K562 (cell line): ENCODE data around the gene AP4E1. TPM values are rescaled to one million over a fixed set of nuclear protein-coding genes. Genes with fewer than 3 reads are reported as not detected.

Source experiments
- CEBPB ChIP-seq: fragments of 450-650 bp; IDR thresholded peaks from 2 replicates; pipeline ENCODE4 v1.6.1; 2016; ENCODE audit warnings: missing genetic modification characterization, missing compliant biosample characterization
- CHCHD3 ChIP-seq: fragments of 250-450 bp; sonication (Bioruptor Pico); IDR thresholded peaks from 2 replicates; pipeline ENCODE4 v2.1.2; 2022; ENCODE audit warnings: mild to moderate bottlenecking
- CSDE1 ChIP-seq, 2 experiments: fragments of 450-650 bp; IDR thresholded peaks; 2 replicates each; pipeline ENCODE4 v1.6.1; 2016; ENCODE audit warnings: mild to moderate bottlenecking in 1 of 2
- ERF ChIP-seq: fragments of 450-650 bp; formaldehyde crosslinking; IDR thresholded peaks from 2 replicates; pipeline ENCODE4 v1.4.0; 2020; ENCODE audit warnings: mild to moderate bottlenecking, mixed read lengths
- FIP1L1 ChIP-seq: fragments of 200-400 bp; formaldehyde crosslinking; IDR thresholded peaks from 2 replicates; pipeline ENCODE4 v1.6.1; 2018; ENCODE audit warnings: mild to moderate bottlenecking, low read depth, low read length; ENCODE audit not compliant: poor library complexity, severe bottlenecking
- KAT2B ChIP-seq: IDR thresholded peaks from one replicate; pipeline ENCODE4 v1.6.1; 2012; ENCODE audit warnings: low read depth, mild to moderate bottlenecking, control low read depth, inconsistent platforms, low read length, moderate library complexity
- KAT7 ChIP-seq: sonication (generic); formaldehyde crosslinking; IDR thresholded peaks from 2 replicates; pipeline ENCODE4 v1.8.0; 2022; ENCODE audit warnings: missing genetic modification reagents, mild to moderate bottlenecking, borderline replicate concordance
- MIER1 ChIP-seq: fragments of 450-650 bp; IDR thresholded peaks from 2 replicates; pipeline ENCODE4 v1.6.1; 2016; ENCODE audit warnings: antibody characterized with exemption, mild to moderate bottlenecking, low read depth
- MXI1 ChIP-seq: IDR thresholded peaks from 2 replicates; pipeline ENCODE4 v1.6.1; 2011; ENCODE audit warnings: low read depth, mild to moderate bottlenecking, improper control_type of control experiment, low read length
- PHB2 ChIP-seq: fragments of 450-650 bp; IDR thresholded peaks from 2 replicates; pipeline ENCODE4 v1.6.1; 2017; ENCODE audit warnings: low read depth
- RNF2 ChIP-seq: sonication (generic); IDR thresholded peaks from 2 replicates; pipeline ENCODE4 v1.6.1; 2016
- SMARCE1 ChIP-seq: fragments of 450-650 bp; IDR thresholded peaks from 2 replicates; pipeline ENCODE4 v1.7.1; 2016; ENCODE audit warnings: mild to moderate bottlenecking
- TGIF2 ChIP-seq: sonication (generic); formaldehyde crosslinking; IDR thresholded peaks from 2 replicates; pipeline ENCODE4 v1.8.1; 2022; ENCODE audit warnings: mild to moderate bottlenecking, missing genetic modification reagents, moderate library complexity
- TRIM24 ChIP-seq, 2 experiments: fragments of 450-650 bp; IDR thresholded peaks; 2 replicates each; pipeline ENCODE4 v1.6.1; 2016
- XRCC3 ChIP-seq: fragments of 450-650 bp; IDR thresholded peaks from 2 replicates; pipeline ENCODE4 v1.6.1; 2017; ENCODE audit warnings: mild to moderate bottlenecking, moderate library complexity
- ZNF140 ChIP-seq: fragments of 250-450 bp; sonication (Bioruptor Pico); IDR thresholded peaks from 2 replicates; pipeline ENCODE4 v1.8.0; 2021; ENCODE audit warnings: moderate library complexity, mild to moderate bottlenecking, inconsistent platforms
- ZNF146 ChIP-seq: IDR thresholded peaks from one replicate; pipeline ENCODE4 v1.6.1; 2018; ENCODE audit warnings: missing compliant biosample characterization; ENCODE audit not compliant: unreplicated experiment
- ZNF253 ChIP-seq: fragments of 250-450 bp; sonication (Bioruptor Pico); conservative IDR thresholded peaks from 2 replicates; pipeline ENCODE4 v1.6.1; 2021; ENCODE audit warnings: mild to moderate bottlenecking
- ZNF354B ChIP-seq: fragments of 250-450 bp; sonication (Bioruptor Pico); IDR thresholded peaks from 2 replicates; pipeline ENCODE4 v1.4.0; 2020
- ZNF766 ChIP-seq: fragments of 200-800 bp; sonication (Bioruptor generic); conservative IDR thresholded peaks from 2 replicates; pipeline ENCODE4 v1.6.1; 2016; ENCODE audit warnings: missing genetic modification characterization, missing compliant biosample characterization
- polyA plus RNA-seq, 8 experiments: library from polyadenylated mRNA; depleted of rRNA in 4 of 8; stranded (reverse) in 5 of 8; unstranded in 3 of 8; fragments of >200 nt; fragmentation: Nextera tagmentation in 2 of 8; fragmentation: Illumina TruSeq in 1 of 8; extraction: Ambion mirVana in 2 of 8; extraction: Trizol in 1 of 8; gene quantifications; 2 replicates each; pipeline versions ENCODE4 v1.2.1 to v1.2.3, GENCODE V29; 2011 to 2014; ENCODE audit warnings: inconsistent platforms in 1 of 8, missing spikeins in 1 of 8
- total RNA-seq, 7 experiments: library from RNA; depleted of rRNA in 6 of 7; stranded (reverse); fragments of >200 nt in 6 of 7; fragmentation: Illumina TruSeq in 2 of 7; extraction: Trizol in 2 of 7; gene quantifications; 2 replicates each; pipeline versions ENCODE4 v1.2.1 to v1.2.3, GENCODE V29; 2011 to 2021; ENCODE audit warnings: low replicate concordance in 1 of 7
- TF ChIP-seq, protein P1 (sequence below), 2 experiments: fragments of 250-450 bp in 1 of 2; fragments of 450-650 bp in 1 of 2; sonication (Bioruptor Pico) in 1 of 2; IDR thresholded peaks; 2 replicates each; pipeline versions ENCODE4 v1.6.1 to v1.8.0; 2016 to 2021; ENCODE audit warnings: mild to moderate bottlenecking in 2 of 2, moderate library complexity in 2 of 2, missing compliant biosample characterization in 1 of 2, missing genetic modification characterization in 1 of 2
- TF ChIP-seq, protein P2 (sequence below): fragments of 450-650 bp; IDR thresholded peaks from 2 replicates; pipeline ENCODE4 v1.6.1; 2016; ENCODE audit warnings: mild to moderate bottlenecking
- TF ChIP-seq, protein P3 (sequence below): IDR thresholded peaks from 2 replicates; pipeline ENCODE4 v1.6.1; 2011; ENCODE audit not compliant: insufficient read length; ENCODE audit errors: extremely low read depth
- TF ChIP-seq, protein P4 (sequence below): sonication (generic); formaldehyde crosslinking; IDR thresholded peaks from 2 replicates; pipeline ENCODE4 v1.8.1; 2022; ENCODE audit warnings: missing genetic modification reagents
- TF ChIP-seq, protein P5 (sequence below): conservative IDR thresholded peaks from 2 replicates; pipeline ENCODE4 v1.6.1; 2011; ENCODE audit warnings: low read depth, mild to moderate bottlenecking, low read length; ENCODE audit not compliant: control insufficient read depth

The AP4E1 gene
- total and polyA plus RNA-seq, 9 of the 15 experiments (the other 6 are each of a cell fraction or from before 2014, with no cell fraction given) = 1.3 to 11.5 (median 4.4) TPM

DNA sequence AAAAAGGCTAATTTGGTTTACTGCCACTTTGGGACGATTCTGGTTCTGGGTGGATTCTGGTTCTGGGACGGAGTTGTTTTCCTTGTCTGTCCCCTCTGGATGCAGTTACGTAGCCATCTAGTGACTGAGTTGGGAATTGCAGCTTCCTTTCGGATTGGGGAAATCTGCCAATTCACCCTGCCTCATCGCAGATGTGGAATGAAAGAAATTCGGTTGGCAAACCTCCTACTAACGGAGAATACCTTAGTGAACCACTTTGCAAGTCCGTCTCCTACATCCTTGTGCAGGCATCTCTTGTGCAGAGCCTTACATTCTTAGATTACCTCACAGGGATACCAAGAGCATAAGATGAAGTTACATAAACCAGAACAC lies 31.5 kb upstream of the AP4E1 start (continued):
- TF ChIP-seq FIP1L1 (no peak), MXI1 (no peak), PHB2 (no peak), ZNF140 (CRISPR knock-in tag) (no peak), RNF2 (no peak), TGIF2 (CRISPR knock-in tag) (no peak), TRIM24 (IDR thresholded peaks at IDR 0.05) (no peak), ZNF146 (CRISPR knock-in tag) (no peak), CHCHD3 (no peak), XRCC3 (no peak), ZNF766 (CRISPR knock-in tag) (0 out of 2 replicates have a peak, but pooled peaks have one; percentile 11), ERF (CRISPR knock-in tag) (no peak), KAT7 (no peak), CEBPB (tag) (no peak), KAT2B (no peak), ZNF354B (no peak), MIER1 (no peak), CSDE1 (IDR thresholded peaks at IDR 0.05) (0 out of 4 replicates have a peak, but pooled peaks of 1 of the 2 experiments have one; percentile 3), ZNF253 (CRISPR knock-in tag) (no peak), SMARCE1 (no peak)
- TF ChIP-seq, protein P1, sequence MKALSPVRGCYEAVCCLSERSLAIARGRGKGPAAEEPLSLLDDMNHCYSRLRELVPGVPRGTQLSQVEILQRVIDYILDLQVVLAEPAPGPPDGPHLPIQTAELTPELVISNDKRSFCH (CRISPR knock-in tag; IDR thresholded peaks at IDR 0.05) = no peak
- TF ChIP-seq, protein P1 (tag; IDR thresholded peaks at IDR 0.05) = no peak
- TF ChIP-seq, protein P2, sequence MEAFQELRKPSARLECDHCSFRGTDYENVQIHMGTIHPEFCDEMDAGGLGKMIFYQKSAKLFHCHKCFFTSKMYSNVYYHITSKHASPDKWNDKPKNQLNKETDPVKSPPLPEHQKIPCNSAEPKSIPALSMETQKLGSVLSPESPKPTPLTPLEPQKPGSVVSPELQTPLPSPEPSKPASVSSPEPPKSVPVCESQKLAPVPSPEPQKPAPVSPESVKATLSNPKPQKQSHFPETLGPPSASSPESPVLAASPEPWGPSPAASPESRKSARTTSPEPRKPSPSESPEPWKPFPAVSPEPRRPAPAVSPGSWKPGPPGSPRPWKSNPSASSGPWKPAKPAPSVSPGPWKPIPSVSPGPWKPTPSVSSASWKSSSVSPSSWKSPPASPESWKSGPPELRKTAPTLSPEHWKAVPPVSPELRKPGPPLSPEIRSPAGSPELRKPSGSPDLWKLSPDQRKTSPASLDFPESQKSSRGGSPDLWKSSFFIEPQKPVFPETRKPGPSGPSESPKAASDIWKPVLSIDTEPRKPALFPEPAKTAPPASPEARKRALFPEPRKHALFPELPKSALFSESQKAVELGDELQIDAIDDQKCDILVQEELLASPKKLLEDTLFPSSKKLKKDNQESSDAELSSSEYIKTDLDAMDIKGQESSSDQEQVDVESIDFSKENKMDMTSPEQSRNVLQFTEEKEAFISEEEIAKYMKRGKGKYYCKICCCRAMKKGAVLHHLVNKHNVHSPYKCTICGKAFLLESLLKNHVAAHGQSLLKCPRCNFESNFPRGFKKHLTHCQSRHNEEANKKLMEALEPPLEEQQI = peak; percentile 76
- TF ChIP-seq, protein P3, sequence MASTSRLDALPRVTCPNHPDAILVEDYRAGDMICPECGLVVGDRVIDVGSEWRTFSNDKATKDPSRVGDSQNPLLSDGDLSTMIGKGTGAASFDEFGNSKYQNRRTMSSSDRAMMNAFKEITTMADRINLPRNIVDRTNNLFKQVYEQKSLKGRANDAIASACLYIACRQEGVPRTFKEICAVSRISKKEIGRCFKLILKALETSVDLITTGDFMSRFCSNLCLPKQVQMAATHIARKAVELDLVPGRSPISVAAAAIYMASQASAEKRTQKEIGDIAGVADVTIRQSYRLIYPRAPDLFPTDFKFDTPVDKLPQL = no peak
- TF ChIP-seq, protein P4, sequence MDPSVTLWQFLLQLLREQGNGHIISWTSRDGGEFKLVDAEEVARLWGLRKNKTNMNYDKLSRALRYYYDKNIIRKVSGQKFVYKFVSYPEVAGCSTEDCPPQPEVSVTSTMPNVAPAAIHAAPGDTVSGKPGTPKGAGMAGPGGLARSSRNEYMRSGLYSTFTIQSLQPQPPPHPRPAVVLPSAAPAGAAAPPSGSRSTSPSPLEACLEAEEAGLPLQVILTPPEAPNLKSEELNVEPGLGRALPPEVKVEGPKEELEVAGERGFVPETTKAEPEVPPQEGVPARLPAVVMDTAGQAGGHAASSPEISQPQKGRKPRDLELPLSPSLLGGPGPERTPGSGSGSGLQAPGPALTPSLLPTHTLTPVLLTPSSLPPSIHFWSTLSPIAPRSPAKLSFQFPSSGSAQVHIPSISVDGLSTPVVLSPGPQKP (CRISPR knock-in tag) = no peak
- TF ChIP-seq, protein P5, sequence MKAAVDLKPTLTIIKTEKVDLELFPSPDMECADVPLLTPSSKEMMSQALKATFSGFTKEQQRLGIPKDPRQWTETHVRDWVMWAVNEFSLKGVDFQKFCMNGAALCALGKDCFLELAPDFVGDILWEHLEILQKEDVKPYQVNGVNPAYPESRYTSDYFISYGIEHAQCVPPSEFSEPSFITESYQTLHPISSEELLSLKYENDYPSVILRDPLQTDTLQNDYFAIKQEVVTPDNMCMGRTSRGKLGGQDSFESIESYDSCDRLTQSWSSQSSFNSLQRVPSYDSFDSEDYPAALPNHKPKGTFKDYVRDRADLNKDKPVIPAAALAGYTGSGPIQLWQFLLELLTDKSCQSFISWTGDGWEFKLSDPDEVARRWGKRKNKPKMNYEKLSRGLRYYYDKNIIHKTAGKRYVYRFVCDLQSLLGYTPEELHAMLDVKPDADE = no peak
